Spleen (tissue), 11 donors: ENCODE measurements around the gene CTBS. TPM values are rescaled to one million over a fixed set of nuclear protein-coding genes. Genes with fewer than 3 reads are reported as not detected.

Source experiments
- DNase-seq: peaks from one replicate; pipeline ENCODE4 v3.0.0-alpha.2; 2020
- H3K27ac ChIP-seq, 8 donors: fragments of 200-600 bp; sonication (generic) in 7 of 8; 1 replicate in 4 of 8; 2 replicates in 4 of 8; pipeline versions ENCODE4 v1.5.0 to v1.8.0; 2016 to 2021; ENCODE audit warnings: inconsistent platforms in 4 of 8, mild to moderate bottlenecking in 4 of 8, moderate library complexity in 1 of 8
- H3K27me3 ChIP-seq, 7 donors: fragments of 200-600 bp; sonication (generic) in 6 of 7; replicated peaks in 1 of 7; 1 replicate in 4 of 7; 2 replicates in 3 of 7; pipeline versions ENCODE4 v1.5.0 to v1.8.0; 2016 to 2021; ENCODE audit warnings: inconsistent platforms in 3 of 7, mild to moderate bottlenecking in 1 of 7
- H3K36me3 ChIP-seq, 6 donors: fragments of 200-600 bp; sonication (generic) in 5 of 6; 1 replicate in 4 of 6; 2 replicates in 2 of 6; pipeline versions ENCODE4 v1.5.0 to v1.8.0; 2016 to 2021; ENCODE audit warnings: inconsistent platforms in 2 of 6
- H3K4me1 ChIP-seq, 6 donors: fragments of 200-600 bp; sonication (generic) in 5 of 6; 1 replicate in 3 of 6; 2 replicates in 3 of 6; pipeline versions ENCODE4 v1.5.0 to v1.8.0; 2016 to 2021; ENCODE audit warnings: inconsistent platforms in 3 of 6
- H3K4me3 ChIP-seq, 8 donors: fragments of 200-600 bp; sonication (generic) in 7 of 8; 1 replicate in 4 of 8; 2 replicates in 4 of 8; pipeline versions ENCODE4 v1.5.0 to v1.8.0; 2016 to 2021; ENCODE audit warnings: inconsistent platforms in 4 of 8, mild to moderate bottlenecking in 4 of 8, moderate library complexity in 2 of 8
- H3K9me3 ChIP-seq, 8 donors: fragments of 200-600 bp; sonication (generic) in 7 of 8; 1 replicate in 4 of 8; 2 replicates in 4 of 8; pipeline versions ENCODE4 v1.5.0 to v1.8.0; 2016 to 2021; ENCODE audit warnings: inconsistent platforms in 4 of 8
- CTCF ChIP-seq, 11 experiments: fragments of 200-600 bp in 7 of 11; fragments of 450-650 bp in 4 of 11; sonication (generic) in 4 of 11; IDR thresholded peaks in 8 of 11; conservative IDR thresholded peaks in 3 of 11; 1 replicate in 7 of 11; 2 replicates in 4 of 11; pipeline versions ENCODE4 v1.4.0 to v1.8.0; 2016 to 2021; ENCODE audit warnings: antibody characterized with exemption in 11 of 11, inconsistent platforms in 4 of 11, mild to moderate bottlenecking in 1 of 11
- POLR2A ChIP-seq, 3 donors: fragments of 450-650 bp; IDR thresholded peaks; one replicate each; pipeline ENCODE4 v1.5.1; 2017; ENCODE audit warnings: antibody characterized with exemption in 3 of 3, mild to moderate bottlenecking in 1 of 3
- POLR2AphosphoS5 ChIP-seq, 3 donors: sonication (generic); formaldehyde crosslinking; IDR thresholded peaks; one replicate each; pipeline ENCODE4 v1.5.1; 2017; ENCODE audit warnings: antibody characterized with exemption in 3 of 3
- WGBS, 5 donors: extraction: QIAGEN DNeasy Blood & Tissue Kit in 3 of 5; methylation state at CpG; one replicate each; pipeline versions ENCODE4 v1.1.5 to v1.1.7; 2013 to 2018; 5-methylcytosine and 5-hydroxymethylcytosine counted together
- intact Hi-C: fragments of 100-400 bp; cut with DNase I; formaldehyde crosslinking; loops from one replicate; pipeline ENCODE4 v1.15.0; 2023; ENCODE audit warnings: low total_unique reads
- polyA plus RNA-seq, 3 donors: library from polyadenylated mRNA; stranded (reverse); fragments of 200-250 nt; gene quantifications; one replicate each; pipeline ENCODE4 v1.2.1, GENCODE V29; 2013
- total RNA-seq, 7 donors: library from RNA; depleted of rRNA in 3 of 7; stranded (reverse); fragments of >200 nt in 3 of 7; fragmentation: NEBNext Ultra II Directional in 4 of 7; extraction: Animal tissue kit (Norgen Biotek cat#: 25700) in 4 of 7; gene quantifications; one replicate each; pipeline versions ENCODE4 v1.1.0 to v1.2.1, GENCODE V29; 2016 to 2021
- donor health status: healthy with polysubstance abuse.
- donor health status: DM: no; HTN: no; CAD: no; lungs with moderate emphysema.
- donor health status: DM: no; HTN: no; CAD: no.
- donor health status: Bipolar disorder and iron deficiency.
- donor health status: healthy.
- donor health status: DM: no; HTN: no; CAD: no.
- donor health status: DM: yes; HTN: yes; CAD: no.

The CTBS gene
- total and polyA plus RNA-seq, 10 donors = 7.0 to 43.3 (median 34.8) TPM

- Histone ChIP-seq H3K27ac (no peak overlapping the region), H3K36me3 (peaks cover 0 to 7% (median 0%) of the 10 kb centered on the region in 6 donors), H3K27me3 (no peaks in the 10 kb centered on the region), H3K4me3 (no peak overlapping the region), H3K4me1 (no peaks in the 10 kb centered on the region), H3K9me3 (peaks cover 0 to 46% (median 27%) of the 10 kb centered on the region in 8 donors)
- intact Hi-C loops = no loop called here
- 89 to 100% (median 96%) methylated on average over 1 of the region's 1 CpG for WGBS, 5 donors
- TF ChIP-seq POLR2AphosphoS5 (IDR thresholded peaks at IDR 0.05) = no peak
- no peak for TF ChIP-seq CTCF (IDR thresholded peaks at IDR 0.05 in 8 of 11, conservative IDR thresholded peaks at IDR 0.05 in 3 of 11)
- no peak for DNase-seq
Measured at GRCh38 chr1:84605157-84605556, 30.9 kb upstream of the CTBS start.

GRCh38 chr1:84603941-84604830 is 29.9 kb upstream of the CTBS start:
- TF ChIP-seq CTCF (IDR thresholded peaks at IDR 0.05 in 8 of 11, conservative IDR thresholded peaks at IDR 0.05 in 3 of 11) = peak in 8 of 11 experiments; percentile 30 to 49 (median 44)
- TF ChIP-seq POLR2A (IDR thresholded peaks at IDR 0.05) = no peak
- TF ChIP-seq POLR2AphosphoS5 (IDR thresholded peaks at IDR 0.05) = no peak
- Histone ChIP-seq H3K4me3 (peak overlapping the region in 2 of 8 donors; percentile 18 to 38), H3K4me1 (no peaks in the 10 kb centered on the region), H3K27me3 (no peaks in the 10 kb centered on the region), H3K36me3 (peaks cover 0 to 7% (median 0%) of the 10 kb centered on the region in 6 donors), H3K27ac (peak overlapping the region in 5 of 8 donors; percentile 9 to 60 (median 29)), H3K9me3 (peaks cover 0 to 46% (median 27%) of the 10 kb centered on the region in 8 donors)
- 72 to 85% (median 74%) methylated on average over 15 of the region's 15 CpGs for whole genome bisulfite sequencing, 5 donors
- intact Hi-C loops = no loop called here
- no peak for DNase-seq

GRCh38 chr1:84603223-84603622 is 29.0 kb upstream of the CTBS start:
- 77 to 91% (median 84%) methylated on average over 2 of the region's 2 CpGs for WGBS, 5 donors
- Histone ChIP-seq H3K4me1 (peaks cover 0 to 4% (median 0%) of the 10 kb centered on the region in 6 donors), H3K27me3 (no peaks in the 10 kb centered on the region), H3K9me3 (peaks cover 0 to 46% (median 27%) of the 10 kb centered on the region in 8 donors), H3K4me3 (no peak overlapping the region), H3K27ac (peak overlapping the region in 2 of 8 donors; percentile 21 to 56), H3K36me3 (peaks cover 0 to 7% (median 0%) of the 10 kb centered on the region in 6 donors)
- DNase-seq = no peak
- TF ChIP-seq CTCF (IDR thresholded peaks at IDR 0.05 in 8 of 11, conservative IDR thresholded peaks at IDR 0.05 in 3 of 11) = no peak
- no peak for TF ChIP-seq POLR2A (IDR thresholded peaks at IDR 0.05)
- TF ChIP-seq POLR2AphosphoS5 (IDR thresholded peaks at IDR 0.05) = no peak
- intact Hi-C loops = no loop called here

DNA sequence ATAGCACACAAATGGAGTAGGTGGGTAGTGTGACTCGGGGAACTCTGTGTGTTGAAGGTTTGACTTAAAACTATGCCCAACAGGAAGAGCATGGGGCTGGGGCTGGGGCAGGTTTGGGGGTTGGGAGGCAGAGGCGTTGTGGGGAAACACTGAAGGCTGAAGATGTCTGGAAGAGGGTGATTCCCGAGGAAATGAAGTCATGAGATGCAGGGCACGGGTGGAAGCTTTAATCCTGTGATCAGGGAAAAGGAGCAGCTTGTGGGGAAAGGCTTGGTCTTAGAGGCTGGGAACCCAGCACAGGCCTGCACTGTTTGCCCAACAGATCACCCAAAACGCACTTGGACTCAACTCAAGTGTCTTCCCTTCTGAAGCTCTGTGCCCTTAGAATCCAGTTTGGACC is 26.6 kb upstream of the CTBS start:
- Histone ChIP-seq H3K4me1 (peaks cover 0 to 4% (median 0%) of the 10 kb centered on the region in 6 donors), H3K9me3 (peaks cover 0 to 27% (median 20%) of the 10 kb centered on the region in 8 donors), H3K27me3 (no peaks in the 10 kb centered on the region), H3K4me3 (no peak overlapping the region), H3K36me3 (peaks cover 0 to 4% (median 0%) of the 10 kb centered on the region in 6 donors), H3K27ac (no peak overlapping the region)
- intact Hi-C loops = no loop called here
- TF ChIP-seq POLR2AphosphoS5 (IDR thresholded peaks at IDR 0.05) (no peak), POLR2A (IDR thresholded peaks at IDR 0.05) (no peak), CTCF (IDR thresholded peaks at IDR 0.05 in 8 of 11, conservative IDR thresholded peaks at IDR 0.05 in 3 of 11) (no peak)
- WGBS, 5 donors = 72 to 91% (median 79%) methylated on average over 5 of the region's 5 CpGs
- no peak for DNase-seq
